NCI-H128 (cell line): ENCODE results near the gene NELL2.
"Not testable (repeated sequence)": the region's sequence is repeated elsewhere in the genome, so short reads cannot be mapped to it uniquely, and the experiment has no call there.

Experiments
- DNase-seq: peaks from one replicate; lab custom pipeline; 2025; ENCODE audit not compliant: unreplicated experiment; lab: John Stamatoyannopoulos, UW

The NELL2 gene

DNA sequence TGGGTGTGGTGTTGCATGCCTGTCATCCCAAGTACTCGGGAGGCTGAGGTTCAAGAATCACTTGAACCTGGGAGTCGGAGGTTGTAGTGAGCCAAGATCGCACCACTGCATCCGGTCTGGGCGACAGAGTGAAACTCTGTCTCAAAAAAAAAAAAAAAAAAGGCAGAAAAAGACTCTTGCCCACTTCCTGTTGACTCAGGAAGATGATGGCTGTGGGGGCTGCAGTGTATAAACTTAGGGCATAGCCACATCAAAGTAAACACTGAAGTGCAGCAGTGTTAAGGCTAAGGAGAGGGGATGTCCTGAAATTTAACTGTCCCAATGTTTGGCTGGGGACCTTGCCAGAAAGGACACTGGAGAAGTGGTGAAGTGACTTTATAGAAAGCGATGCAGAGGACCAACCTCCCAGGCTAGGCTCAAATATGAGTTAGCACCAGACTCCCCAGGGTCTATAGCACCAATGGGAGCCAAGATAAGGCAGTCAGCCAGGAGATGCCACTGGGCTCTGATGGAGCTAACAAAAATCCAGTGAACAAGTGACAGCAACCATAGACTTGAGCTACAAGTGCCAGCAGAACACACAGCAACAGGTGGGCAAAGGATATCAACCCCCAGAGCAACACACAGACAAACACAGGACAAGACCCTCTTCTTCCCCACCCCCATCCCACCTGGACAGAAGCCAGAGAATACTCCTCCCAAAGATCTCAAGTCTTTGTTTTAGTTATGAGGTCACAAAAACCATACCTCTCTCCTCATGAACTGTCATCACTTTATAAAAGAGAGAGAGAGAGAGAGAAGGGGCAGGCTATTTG, 28.0 kb downstream of the NELL2 start:
- no peak for DNase-seq

DNA sequence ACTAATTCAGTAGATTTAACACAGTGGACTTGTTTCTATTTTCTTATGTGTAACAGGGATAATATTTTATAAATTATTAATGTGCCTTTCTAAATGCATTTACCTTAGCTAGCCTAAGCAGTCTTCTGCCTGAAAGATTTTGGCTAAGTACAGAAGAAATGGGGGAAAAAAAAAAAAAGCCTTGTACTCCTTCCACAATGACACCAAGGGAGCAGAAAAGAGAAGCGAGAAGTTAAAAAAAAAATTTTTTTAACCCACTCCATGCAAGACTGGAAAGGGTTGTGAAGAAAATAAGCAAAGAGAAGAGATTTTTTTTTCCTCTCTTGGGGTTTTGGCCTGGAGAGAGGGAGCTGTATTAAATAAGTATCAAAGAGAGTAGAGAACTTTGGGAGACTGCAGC, 28.7 kb downstream of the NELL2 start:
- no peak for DNase-seq

DNA sequence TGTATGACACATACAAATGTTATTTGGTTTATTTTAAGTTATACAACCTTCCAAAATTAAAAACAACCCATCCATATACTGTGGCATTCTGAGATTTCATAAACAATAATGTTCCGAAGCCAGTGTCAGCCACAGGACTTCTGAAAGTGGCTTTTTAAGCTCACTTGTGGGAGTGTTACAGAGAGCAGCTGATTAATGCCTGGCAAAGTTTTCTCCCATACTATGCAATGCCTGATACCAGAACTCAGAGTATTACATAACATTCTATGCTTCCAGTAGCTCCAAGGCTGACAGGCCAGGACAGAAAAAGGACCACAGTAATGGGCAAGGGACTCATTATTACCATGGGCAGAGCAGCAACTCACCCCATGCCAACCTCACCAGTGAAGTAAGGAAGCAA, 29.3 kb downstream of the NELL2 start:
- DNase-seq = no peak

DNA sequence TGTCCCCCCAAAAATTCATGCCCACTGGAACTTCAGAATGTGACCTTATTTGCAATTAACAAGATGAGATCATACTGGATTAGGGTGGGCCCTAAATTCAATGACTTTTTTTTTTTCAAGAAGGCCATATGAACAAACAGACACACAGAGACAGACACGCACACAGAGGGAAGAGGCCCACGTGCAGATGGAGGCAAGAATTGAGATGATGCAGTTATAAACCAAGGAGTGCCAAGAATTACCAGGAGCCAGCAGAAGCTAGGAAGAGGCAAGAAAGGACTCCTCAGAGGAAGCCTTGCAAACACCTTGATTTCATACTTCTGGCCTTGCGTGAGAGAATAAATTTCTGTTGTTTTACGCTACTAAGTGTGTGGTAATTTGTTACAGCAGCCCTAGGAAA, 33.4 kb downstream of the NELL2 start:
- no peak for DNase-seq

DNA sequence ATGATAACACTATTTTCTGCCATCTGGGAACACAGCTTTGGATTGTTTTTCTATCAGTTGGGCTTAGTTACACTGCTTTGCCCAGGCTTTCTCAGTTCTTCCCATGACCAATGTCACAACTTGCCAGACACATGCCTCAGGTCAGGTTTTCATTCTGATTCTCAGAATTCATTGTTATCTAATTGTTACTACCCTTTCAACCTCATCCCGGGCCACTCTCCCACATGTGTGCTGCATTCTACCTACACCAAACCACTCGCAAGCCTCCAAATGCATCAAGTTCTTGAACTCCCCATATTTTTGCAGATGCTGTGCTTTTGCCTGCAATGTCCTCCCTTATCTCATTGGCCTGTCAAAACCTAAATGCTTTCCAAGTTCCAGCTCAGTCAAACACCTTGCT, 36.3 kb downstream of the NELL2 start:
- no peak for DNase-seq

DNA sequence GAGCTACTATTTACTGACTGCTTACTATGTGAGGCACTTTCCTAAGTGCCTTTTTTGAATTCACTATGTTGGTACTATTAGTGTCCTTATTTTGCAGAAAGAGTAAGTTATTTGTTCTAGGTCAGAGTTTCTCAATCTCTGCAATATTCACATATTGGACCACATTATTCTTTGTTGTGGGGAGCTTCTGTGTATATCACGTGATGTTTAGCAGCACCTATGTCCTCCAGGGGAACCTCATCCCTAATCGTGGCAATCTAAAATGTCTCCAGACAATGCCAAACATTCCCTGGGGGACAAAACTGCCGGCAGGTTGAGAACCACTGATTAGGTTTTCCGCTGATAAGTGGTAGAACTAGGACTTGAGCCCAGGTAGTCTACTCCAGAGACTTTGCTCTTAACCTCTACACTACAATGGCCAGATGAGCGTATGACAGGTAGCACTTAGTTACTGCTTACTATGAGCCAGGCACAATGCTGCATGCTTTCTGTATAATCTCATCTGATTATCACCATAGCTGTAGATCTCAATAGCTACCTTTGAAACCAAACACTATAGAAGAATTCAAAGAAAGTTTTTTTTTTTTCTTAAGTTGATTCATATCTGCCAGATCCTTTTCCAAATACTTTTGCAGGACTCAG, 38.9 kb downstream of the NELL2 start:
- no peak for DNase-seq

DNA sequence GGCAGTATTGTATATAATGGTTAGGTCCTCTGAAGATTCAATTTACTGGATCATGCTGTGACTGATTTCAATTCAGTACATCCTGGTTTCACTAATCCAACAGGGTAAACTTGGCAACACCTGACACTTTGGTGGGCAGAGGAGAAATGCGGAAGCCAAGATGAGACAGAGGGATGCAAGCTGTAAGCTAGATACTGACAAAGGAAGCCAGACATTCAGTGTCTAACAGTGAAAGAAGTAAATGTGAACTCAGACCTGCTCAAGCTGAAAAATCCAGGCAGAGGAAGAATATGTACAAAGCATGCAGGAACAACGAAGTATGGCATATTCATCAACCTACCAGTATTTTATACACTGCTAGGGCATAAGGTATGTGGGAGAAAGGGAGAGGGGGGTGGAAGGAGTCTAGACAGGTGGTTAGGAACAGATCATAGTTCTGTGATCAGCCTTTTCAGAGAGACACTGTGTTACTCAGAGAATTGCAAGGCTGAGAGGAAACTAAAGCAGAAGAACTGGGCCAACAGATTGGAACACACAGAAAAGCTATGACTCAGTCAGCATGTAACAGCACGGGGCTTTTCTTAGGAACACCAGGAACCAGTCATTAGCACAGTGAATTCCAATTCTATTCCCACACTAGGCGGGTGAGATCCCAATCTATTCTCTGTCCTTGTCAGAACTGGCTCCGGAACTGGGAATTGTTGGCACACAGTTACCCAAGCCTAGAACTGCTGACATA, 40.3 kb downstream of the NELL2 start:
- no peak for DNase-seq

DNA sequence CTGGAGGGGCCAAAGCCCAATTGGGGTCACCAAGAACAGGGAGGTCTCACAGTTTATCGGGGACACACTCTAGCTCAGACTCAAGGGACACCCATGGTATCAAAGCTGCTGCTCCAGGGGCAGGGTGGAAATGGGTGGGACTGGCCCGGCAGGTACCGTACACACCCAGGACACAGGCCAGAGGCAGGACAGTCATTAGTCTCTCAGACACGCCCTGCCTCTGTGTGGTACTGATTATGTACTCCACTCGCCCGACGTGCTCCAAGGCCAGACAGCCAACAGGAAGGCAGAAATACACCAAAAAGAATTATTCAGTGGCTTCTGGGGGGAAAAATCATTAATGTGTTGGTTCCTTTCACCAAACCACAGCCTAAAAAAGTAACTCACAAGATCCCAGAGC, 41.1 kb downstream of the NELL2 start:
- not testable (repeated sequence) for DNase-seq

DNA sequence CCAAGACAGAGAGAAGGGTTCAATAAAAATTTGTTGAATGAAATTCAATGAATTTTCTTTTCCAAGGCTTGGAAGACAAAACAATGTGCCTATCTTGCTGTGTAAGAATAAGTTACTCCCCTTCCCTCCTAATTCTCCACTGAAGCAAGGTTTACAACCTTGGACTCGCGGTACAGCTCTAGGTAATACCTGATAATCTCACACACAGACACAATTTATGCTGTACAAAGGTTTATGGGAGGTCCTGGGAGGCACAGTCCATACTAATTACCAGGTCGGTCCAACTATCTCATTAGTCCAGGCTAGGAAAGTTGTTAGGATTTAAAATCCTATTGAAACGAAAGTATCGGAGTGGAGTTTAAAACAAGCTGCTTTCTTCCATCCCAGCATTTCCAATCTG, 42.6 kb downstream of the NELL2 start:
- no peak for DNase-seq

DNA sequence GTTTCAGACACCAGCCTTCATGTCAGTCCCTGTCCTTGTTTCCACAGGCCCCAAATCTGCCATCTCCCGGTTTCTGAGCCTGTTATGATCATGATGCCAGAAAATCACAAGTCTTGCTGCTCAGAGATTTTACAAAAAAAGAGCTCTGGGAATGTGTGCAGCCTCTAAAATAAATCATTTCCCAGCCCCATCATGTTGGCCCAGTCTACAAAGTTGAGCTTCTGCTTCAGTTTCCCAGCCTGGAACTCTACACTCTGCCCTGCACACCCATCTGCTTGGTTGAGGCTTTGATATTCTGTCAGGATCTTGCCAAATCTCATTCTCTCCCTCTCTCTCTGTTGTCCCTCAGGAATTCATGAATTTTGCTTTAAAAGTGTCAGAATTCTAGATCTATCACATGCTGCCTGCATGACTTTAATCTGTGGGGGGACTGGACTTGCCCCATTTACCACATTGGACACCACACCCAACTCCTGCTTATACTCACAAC, 45.5 kb downstream of the NELL2 start:
- DNase-seq = no peak

DNA sequence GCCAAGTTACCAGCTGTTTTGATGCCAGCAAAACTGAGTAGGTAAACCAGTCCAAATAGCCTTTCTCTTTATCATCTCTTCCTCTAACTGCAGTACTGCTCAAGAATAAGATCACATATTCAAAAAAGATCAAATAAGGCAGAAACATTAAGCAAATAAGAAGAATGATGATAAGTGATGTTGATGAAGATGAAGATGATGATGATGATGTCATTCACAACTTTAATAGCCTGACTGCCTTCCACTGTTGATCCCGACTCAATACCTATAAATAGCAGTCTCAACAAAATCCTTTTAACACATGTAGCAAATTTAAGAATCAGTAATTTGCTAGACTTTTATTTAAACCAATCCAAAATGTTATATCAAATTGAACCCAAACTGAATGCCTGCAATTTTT, 47.1 kb downstream of the NELL2 start:
- no peak for DNase-seq

DNA sequence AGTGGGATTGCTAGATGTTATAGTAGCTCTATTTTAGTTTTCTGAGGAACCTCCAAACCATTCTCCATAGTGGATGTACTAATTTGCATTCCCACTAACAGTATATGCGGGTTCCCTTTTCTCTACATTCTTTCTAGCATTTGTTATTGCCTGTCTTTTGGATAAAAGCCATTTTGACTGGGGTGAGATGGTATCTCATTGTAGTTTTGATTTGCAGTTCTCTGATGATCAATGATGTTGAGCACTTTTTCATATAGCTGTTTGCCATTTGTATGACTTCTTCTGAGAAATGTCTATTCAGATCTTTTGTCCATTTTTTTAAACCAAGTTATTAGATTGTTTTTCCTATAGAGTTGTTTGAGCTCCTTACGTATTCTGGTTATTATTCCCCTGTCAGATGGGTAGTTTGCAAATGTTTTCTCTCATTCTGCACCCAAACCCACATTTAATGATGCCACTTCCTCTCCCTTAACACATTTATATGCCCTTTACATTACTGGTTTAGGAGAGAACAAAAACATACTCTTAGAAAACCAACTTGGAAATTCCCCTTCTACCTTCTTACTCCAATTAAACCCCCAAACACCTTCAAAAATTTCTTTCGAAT, 48.2 kb downstream of the NELL2 start:
- no peak for DNase-seq

DNA sequence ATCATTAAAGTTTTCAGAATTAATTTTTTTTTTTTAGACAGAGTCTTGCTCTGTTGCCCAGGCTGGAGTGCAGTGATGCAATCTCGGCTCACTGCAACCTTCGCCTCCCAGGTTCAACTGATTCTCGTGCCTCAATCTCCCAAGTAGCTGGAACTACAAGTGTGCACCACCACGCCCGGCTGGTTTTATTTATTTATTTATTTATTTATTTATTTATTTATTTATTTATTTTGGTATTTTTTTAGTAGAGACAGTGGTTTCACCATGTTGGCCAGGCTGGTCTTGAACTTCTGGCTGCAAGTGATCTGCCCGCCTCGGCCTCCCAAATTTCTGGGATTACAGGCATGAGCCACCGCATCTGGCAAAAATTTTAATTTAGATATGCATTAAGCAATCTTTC, 54.4 kb downstream of the NELL2 start:
- not testable (repeated sequence) for DNase-seq

DNA sequence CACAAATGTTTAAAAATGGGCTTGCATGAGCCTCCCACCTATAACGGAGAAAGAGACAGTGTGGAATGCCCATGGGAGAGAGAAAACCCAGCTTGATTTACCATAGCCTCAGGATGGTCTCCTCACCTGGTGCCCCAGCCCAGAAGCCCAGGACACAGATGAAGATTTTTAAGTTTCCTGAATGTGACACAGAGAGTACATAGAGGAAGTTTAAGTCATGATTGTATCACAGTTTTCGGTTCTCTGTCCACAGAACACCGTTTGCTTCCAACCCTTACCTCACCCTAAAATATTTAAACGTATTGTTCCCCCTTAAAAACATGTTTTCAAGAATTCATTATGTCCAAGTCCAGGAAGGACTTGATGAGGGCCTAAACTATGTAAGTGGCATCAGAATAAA, 56.2 kb downstream of the NELL2 start:
- no peak for DNase-seq

DNA sequence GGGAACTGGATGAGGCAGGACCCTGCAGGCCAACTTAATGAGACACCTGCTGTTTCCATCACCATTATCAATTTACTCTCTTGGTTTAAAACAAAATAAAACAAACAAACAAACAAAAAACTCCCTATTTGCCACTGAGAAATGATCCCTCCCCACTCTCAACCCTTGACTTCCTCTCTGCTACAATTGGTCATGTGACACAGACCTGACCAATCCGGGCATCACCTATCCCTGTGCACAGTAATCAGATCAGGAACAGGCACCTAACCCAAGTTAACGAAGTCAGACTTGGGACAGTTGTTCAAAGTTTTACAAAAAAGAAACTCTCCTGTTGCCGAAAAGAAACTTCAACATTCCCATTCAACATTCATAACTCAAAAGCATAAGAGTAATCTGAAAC, 58.4 kb downstream of the NELL2 start:
- no peak for DNase-seq

DNA sequence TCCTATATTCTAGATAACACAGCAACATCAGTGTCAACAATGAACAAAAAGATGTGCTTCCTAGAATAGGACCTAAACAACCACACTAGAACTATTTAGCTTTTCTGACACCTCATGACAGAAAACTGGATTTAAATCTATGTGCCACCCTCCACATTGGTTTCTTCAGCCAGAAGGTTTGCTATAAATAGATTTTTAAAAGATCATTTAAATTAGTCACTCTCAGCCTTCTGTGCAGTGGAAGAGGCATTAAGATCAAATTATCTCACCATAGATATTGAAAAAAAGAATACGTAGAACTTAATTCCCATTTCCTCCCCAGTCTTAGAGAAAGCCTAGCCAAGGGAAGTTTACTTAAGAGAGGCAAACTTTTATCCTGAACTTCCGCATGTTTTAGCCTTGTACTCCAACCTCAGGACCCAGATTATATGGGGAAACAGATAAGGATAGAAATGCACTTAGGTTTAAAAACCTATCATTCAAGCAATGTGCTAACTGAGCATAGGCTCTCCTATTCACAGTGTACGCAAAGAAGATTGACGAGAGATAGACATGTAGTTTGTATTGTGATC, 59.6 kb downstream of the NELL2 start:
- DNase-seq = no peak

DNA sequence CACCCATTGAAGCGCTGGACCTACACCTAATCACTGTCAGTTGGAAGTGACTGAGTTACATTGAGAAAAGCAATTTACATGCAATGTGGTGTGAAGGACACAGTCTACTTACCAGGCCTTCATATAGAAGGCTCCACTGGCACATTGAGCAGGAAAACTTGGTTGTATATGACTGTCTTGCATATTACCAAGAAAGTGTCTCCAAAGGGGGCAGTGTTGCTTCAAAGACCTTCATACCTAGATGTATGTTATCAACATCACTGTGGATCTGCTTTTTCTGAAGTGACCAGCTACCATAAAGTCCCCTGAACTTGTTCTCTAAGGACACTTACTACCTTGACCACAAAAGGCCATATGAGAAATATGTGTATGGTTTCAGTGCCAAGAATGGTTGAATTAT, 64.1 kb downstream of the NELL2 start:
- DNase-seq = no peak

DNA sequence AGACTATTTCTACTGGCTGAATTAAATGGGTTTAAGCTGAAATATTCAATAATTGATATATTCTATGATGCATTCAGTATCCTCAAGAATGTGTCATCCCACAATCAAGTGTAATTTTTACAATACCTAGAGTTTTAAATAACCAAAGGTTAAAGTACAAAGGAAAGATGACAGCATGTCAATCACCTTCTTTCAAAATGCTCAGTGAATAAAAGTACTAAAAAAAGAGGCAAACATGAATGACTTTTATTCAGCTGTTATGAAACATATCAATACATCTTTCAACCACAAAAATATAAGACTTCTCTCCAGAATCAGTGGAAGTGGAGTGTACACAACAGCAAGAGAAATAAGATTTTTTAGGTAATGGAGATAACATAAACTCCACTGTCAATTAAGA, 72.0 kb downstream of the NELL2 start:
- DNase-seq = no peak

DNA sequence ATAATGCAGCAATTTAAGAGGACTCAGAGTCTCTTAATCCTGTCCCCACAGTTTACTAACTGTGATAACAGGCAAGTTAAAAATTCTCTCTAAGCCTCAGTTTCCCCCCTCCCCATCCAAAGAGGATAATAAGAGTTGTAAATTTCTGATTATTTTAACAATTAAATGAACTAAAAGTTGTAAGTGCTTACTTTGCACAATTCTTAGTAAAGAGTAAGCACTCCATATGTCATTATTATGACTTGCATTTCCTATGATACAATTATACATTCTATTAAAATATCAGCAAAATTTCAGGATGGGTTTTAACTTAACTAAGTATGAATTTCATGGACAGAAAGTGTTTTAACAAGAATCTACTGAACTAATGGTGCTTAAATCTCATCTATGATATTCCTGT, 80.1 kb downstream of the NELL2 start:
- DNase-seq = no peak

DNA sequence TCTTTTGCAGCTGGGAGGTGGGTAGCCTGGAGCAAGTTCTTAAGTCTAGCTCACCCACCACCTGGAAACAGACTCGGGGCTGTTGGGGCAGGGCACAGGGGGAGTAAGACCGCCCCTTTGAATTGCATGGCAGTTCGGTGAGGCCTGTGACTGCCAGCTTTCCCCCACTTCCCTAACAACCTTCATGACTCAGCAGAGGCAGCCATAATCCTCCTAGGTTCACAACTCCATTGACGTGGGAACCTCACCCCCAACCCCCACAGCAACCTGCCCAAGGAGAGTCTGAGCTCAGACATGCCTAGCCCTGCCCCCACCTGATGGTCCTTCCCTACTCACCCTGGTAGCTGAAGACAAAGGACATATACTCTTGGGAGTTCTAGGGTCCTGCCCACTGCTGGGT, 87.4 kb downstream of the NELL2 start:
- no peak for DNase-seq

DNA sequence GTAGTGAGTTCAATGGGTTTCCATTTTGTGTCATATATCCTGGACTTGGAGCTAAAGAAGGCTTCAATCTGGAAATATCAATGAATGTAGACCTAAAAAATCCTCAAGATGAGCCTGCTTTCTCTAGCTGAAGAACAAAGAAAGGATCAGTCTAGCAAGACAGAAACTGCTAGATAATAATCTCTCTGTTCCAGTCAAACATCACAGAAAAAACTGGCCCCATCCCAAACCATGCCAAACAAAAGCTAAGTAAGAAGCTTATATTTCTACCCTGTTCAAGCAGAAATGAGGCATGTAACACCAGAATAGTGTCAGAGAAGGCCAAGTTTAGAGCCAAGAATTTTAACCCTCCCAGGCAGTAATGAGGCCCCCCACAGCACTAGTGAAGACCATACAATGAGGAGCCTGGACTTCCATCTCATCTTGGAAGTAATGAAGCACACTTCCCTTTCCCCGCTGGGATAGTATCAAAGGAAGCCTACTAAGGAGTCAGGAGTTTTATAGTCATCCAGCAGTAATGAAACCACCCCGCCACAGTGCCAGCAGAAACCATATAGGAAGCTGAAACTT, 95.8 kb downstream of the NELL2 start:
- no peak for DNase-seq
